Loucy (cell line): ENCODE data around the gene RNF181.

ENCODE experiments used
- CTCF ChIP-seq: fragments of 200-600 bp; sonication (generic); conservative IDR thresholded peaks from 2 replicates; pipeline ENCODE4 v1.5.1; 2014; ENCODE audit warnings: mild to moderate bottlenecking, antibody characterized with exemption, low read length
- EZH2phosphoT487 ChIP-seq: fragments of 200-600 bp; IDR thresholded peaks from 2 replicates; pipeline ENCODE4 v1.6.1; 2018; ENCODE audit warnings: antibody characterized with exemption, mild to moderate bottlenecking, moderate library complexity, borderline replicate concordance

GRCh38 chr2:85604568-85605339 lies 9.2 kb downstream of the RNF181 start:
- no peak for TF ChIP-seq CTCF
- TF ChIP-seq EZH2phosphoT487, result no peak
